SW480 (cell line): Measurements from ENCODE around the gene MAP3K7.
"Not testable (repeated sequence)": the region's sequence is repeated elsewhere in the genome, so short reads cannot be mapped to it uniquely, and the experiment has no call there.

Source experiments
- DNase-seq: peaks from one replicate; pipeline ENCODE4 v3.0.0-alpha.2; 2016; ENCODE audit warnings: low spot score

Gene MAP3K7

GRCh38 chr6:90578894-90579549 is 7.8 kb downstream of the MAP3K7 start:
- no peak for DNase-seq

- DNase-seq, result no peak
These were observed 11.6 kb downstream of the MAP3K7 start for GRCh38 chr6:90575267-90575666.

- DNase-seq, result no peak
These were observed 12.3 kb downstream of the MAP3K7 start for GRCh38 chr6:90574610-90575009.

- no peak for DNase-seq
These were observed 13.2 kb downstream of the MAP3K7 start for GRCh38 chr6:90573624-90574023.

GRCh38 chr6:90572856-90573255 is 14.0 kb downstream of the MAP3K7 start:
- DNase-seq, result no peak

- DNase-seq, result no peak
These were observed 17.6 kb downstream of the MAP3K7 start for GRCh38 chr6:90569223-90569622.

- not testable (repeated sequence) for DNase-seq
These were observed 19.2 kb downstream of the MAP3K7 start for GRCh38 chr6:90567682-90568081.

GRCh38 chr6:90562341-90562740 is 24.5 kb downstream of the MAP3K7 start:
- DNase-seq, result not testable (repeated sequence)

GRCh38 chr6:90559931-90560330 is 26.9 kb downstream of the MAP3K7 start:
- no peak for DNase-seq

- DNase-seq, result no peak
These were observed 29.9 kb downstream of the MAP3K7 start for GRCh38 chr6:90557006-90557405.

GRCh38 chr6:90547991-90548390 is 38.9 kb downstream of the MAP3K7 start:
- DNase-seq, result no peak

GRCh38 chr6:90547079-90547478 is 39.8 kb downstream of the MAP3K7 start:
- no peak for DNase-seq

- DNase-seq, result no peak
These were observed 41.4 kb downstream of the MAP3K7 start for GRCh38 chr6:90545448-90545847.

GRCh38 chr6:90544741-90545140 is 42.1 kb downstream of the MAP3K7 start:
- no peak for DNase-seq

GRCh38 chr6:90544081-90544480 is 42.8 kb downstream of the MAP3K7 start:
- DNase-seq, result no peak

- DNase-seq, result no peak
These were observed 45.7 kb downstream of the MAP3K7 start for GRCh38 chr6:90541221-90541620.

GRCh38 chr6:90538278-90539046 is 48.4 kb downstream of the MAP3K7 start:
- DNase-seq, result no peak

- DNase-seq, result no peak
These were observed 49.1 kb downstream of the MAP3K7 start for GRCh38 chr6:90537723-90538258.

GRCh38 chr6:90537027-90537426 is 49.8 kb downstream of the MAP3K7 start:
- no peak for DNase-seq

- DNase-seq, result no peak
These were observed 50.4 kb downstream of the MAP3K7 start for GRCh38 chr6:90536520-90536919.

- DNase-seq, result no peak
These were observed 52.4 kb downstream of the MAP3K7 start for GRCh38 chr6:90534337-90535025.

- DNase-seq, result no peak
These were observed 53.1 kb downstream of the MAP3K7 start for GRCh38 chr6:90533615-90534336.
